ENCODE measurements around the gene ZCCHC14. TPM values are rescaled to one million over a fixed set of nuclear protein-coding genes. Genes with fewer than 3 reads are reported as not detected.

The ZCCHC14 gene
- total RNA-seq, 2 donors from 2014 or later = 18.9 to 54.4 TPM

DNA sequence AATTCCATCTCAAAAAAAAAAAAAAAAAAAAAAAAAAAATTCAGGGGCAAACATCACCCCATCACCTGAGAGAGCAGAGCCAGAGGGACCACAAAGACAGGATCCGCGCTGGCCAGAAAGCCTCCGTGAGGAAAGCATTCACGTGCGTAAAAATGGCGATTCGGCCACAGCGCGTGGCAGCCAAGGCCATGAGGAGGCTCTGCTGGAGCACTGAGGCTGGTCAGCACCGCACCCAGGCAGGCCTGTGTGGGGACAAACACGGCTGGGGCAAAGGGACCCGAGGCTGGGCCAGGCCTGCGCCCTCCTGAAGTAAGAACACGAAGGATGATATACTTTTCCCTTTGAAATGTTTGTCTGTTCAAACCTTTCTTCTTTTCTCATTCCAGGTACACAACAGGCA, 55.5 kb downstream of the ZCCHC14 start:
- no peaks in the 10 kb centered on the region for H3K4me1 ChIP-seq
- intact Hi-C loops (cut with DNase I) = no loop called here
- H3K27me3 ChIP-seq = no peaks in the 10 kb centered on the region
- TF ChIP-seq, protein P1, sequence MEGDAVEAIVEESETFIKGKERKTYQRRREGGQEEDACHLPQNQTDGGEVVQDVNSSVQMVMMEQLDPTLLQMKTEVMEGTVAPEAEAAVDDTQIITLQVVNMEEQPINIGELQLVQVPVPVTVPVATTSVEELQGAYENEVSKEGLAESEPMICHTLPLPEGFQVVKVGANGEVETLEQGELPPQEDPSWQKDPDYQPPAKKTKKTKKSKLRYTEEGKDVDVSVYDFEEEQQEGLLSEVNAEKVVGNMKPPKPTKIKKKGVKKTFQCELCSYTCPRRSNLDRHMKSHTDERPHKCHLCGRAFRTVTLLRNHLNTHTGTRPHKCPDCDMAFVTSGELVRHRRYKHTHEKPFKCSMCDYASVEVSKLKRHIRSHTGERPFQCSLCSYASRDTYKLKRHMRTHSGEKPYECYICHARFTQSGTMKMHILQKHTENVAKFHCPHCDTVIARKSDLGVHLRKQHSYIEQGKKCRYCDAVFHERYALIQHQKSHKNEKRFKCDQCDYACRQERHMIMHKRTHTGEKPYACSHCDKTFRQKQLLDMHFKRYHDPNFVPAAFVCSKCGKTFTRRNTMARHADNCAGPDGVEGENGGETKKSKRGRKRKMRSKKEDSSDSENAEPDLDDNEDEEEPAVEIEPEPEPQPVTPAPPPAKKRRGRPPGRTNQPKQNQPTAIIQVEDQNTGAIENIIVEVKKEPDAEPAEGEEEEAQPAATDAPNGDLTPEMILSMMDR (IDR thresholded peaks at IDR 0.05) = no peak
- TF ChIP-seq POLR2A (IDR thresholded peaks at IDR 0.05) = no peak
- no peak overlapping the region for H3K4me3 ChIP-seq
- H3K9me3 ChIP-seq = no peaks in the 10 kb centered on the region
- ATAC-seq (no peak), DNase-seq (no peak)
- 92 to 97% methylated on average over 14 of the region's 14 CpGs for WGBS, 2 donors
- no peak overlapping the region for H3K27ac ChIP-seq
- no peaks in the 10 kb centered on the region for H3K36me3 ChIP-seq (replicated peaks in 1 of 2; ENCODE audit: insufficient read depth in 1 of 2, low read depth in 2 of 2)

DNA sequence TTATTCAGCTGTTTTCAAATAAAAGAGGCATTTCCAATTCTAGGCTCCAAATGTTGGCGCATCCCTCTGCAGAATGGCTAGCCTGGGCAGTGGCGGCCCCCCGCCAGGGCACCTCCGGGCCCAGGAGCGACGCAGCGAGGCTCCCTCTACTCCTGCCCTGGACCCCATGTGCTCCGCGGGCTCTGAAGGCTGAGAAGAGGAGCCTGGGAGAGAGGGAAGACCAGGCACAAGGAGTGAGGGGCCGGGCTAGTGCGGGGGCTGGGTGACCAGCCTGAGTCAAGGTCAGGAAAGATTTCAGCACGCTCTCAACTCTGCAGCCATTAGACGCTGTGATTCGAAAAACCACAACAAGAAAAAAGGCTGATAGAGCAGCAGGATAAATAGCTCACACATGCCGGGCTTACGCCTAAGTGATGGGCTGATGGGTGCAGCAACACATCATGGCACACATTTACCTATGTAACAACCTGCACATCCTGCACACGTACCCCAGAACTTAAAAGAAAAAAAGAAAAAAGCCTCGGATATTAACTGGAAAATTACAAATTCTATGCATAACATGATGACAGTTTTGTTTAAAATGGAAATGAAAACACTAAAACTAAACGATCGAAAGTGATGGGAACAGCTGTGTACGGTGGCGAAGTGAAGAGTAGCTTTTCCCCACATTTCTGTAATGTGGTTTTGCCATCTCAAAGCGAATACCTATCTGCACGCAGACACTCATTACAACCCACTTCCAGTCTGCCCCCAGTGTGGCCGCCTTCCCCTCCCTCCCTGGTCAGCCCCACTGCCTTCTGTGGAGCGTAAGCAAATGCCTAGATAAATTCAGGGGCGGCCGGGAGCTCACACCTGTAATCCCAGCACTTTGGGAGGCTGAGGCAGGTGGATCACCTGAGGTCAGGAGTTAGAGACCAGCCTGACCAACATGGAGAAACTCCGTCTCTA, 56.3 kb downstream of the ZCCHC14 start:
- DNase-seq (no peak), ATAC-seq (peak; percentile 10)
- Histone ChIP-seq H3K4me1 (no peaks in the 10 kb centered on the region), H3K4me3 (no peak overlapping the region), H3K27me3 (no peaks in the 10 kb centered on the region), H3K27ac (peak overlapping the region in 2 of 4 donors; percentile 43 to 57), H3K9me3 (no peaks in the 10 kb centered on the region), H3K36me3 (replicated peaks in 1 of 2; ENCODE audit: insufficient read depth in 1 of 2, low read depth in 2 of 2) (peaks cover 0 to 2% of the 10 kb centered on the region in 2 donors)
- intact Hi-C loops (cut with DNase I) = no loop called here
- WGBS, 2 donors = 82 to 83% methylated on average over 20 to 29 of the region's 29 CpGs
- TF ChIP-seq, protein P1 (IDR thresholded peaks at IDR 0.05) = no peak
- no peak for TF ChIP-seq POLR2A (IDR thresholded peaks at IDR 0.05)

DNA sequence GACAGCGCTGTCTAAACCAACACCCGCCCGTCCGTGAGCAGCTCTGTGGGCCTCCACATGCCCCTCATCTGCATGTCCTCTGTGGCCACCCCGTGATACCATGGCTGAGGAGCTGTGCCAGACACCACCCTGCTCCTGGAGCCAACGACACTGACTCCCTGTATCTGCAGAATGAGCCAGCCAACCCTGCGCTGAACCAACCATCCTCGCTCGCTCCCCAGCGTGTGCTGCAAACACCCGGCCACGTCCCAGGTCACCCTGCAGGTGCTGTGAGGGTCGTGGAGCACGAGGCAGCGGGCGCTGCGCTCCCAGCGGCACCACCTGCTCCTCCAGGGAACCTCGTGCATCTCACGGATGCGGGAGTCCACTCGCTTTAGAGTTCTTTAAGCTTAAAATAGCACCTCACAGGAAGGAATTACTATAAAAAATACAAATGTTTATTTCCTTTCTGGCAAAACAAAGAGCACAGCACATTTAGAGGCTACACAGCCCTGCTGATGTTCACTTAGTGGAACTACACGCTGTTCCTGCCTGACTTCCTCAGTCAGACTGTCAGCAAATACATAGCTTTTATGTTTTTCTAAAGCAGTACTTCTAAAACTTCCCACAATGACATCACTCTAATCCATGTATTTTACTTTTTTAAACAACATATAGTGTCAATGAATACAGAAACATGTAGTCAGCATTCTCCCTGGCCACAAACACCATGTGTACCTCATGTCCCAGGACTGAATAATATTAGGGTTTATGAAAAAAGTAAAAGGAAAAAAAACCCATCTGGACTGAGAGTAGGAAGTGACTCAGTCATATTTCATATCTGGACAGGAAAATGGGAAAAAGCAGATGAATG, 57.2 kb downstream of the ZCCHC14 start:
- peak; percentile 33 for ATAC-seq
- WGBS, 2 donors = 76 to 87% methylated on average over 13 to 23 of the region's 23 CpGs
- Histone ChIP-seq H3K27me3 (no peaks in the 10 kb centered on the region), H3K36me3 (replicated peaks in 1 of 2; ENCODE audit: insufficient read depth in 1 of 2, low read depth in 2 of 2) (peaks cover 0 to 2% of the 10 kb centered on the region in 2 donors), H3K27ac (peak overlapping the region in 2 of 4 donors; percentile 43 to 57), H3K4me3 (no peak overlapping the region), H3K4me1 (no peaks in the 10 kb centered on the region), H3K9me3 (no peaks in the 10 kb centered on the region)
- intact Hi-C loops (cut with DNase I) = no loop called here
- TF ChIP-seq, protein P1 (IDR thresholded peaks at IDR 0.05) = no peak
- TF ChIP-seq POLR2A (IDR thresholded peaks at IDR 0.05) = no peak
- DNase-seq = peak in 1 of 4 donors; percentile 9

DNA sequence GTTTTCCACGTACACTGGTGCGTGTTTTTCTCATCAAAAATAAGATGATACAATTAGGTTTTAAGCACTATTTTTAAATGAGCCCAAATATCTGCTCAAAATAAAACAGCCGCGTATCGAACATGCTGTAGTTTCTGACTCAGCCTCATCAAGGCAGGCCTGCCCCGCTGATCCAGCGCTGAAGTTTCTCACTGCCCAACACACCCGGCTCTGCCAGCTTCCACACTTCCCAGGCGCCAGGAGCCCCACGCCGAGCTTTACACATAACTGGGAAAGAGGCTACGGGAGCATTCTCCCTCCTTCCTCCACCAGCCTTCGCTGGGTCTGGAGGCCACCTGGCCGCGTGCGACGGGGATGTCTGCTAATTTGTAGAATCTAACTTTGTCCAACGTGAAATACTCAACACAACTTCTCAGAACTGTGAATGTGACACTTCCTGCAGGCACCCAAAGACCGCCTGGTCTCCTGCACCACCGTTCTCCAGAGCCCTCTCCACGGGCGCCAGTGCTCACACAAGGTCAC, 58.6 kb downstream of the ZCCHC14 start:
- TF ChIP-seq, protein P1 (IDR thresholded peaks at IDR 0.05) = no peak
- TF ChIP-seq POLR2A (IDR thresholded peaks at IDR 0.05) = no peak
- H3K27ac ChIP-seq = no peak overlapping the region
- 94 to 95% methylated on average over 22 of the region's 22 CpGs for WGBS, 2 donors
- H3K4me3 ChIP-seq = no peak overlapping the region
- peaks cover 0 to 2% of the 10 kb centered on the region in 2 donors for H3K36me3 ChIP-seq (replicated peaks in 1 of 2; ENCODE audit: insufficient read depth in 1 of 2, low read depth in 2 of 2)
- no peak for ATAC-seq
- no peaks in the 10 kb centered on the region for H3K27me3 ChIP-seq
- intact Hi-C loops (cut with DNase I) = no loop called here
- DNase-seq = no peak
- H3K4me1 ChIP-seq = no peaks in the 10 kb centered on the region
- no peaks in the 10 kb centered on the region for H3K9me3 ChIP-seq
